Measurements from ENCODE around the gene ROR1. TPM values are rescaled to one million over a fixed set of nuclear protein-coding genes. Genes with fewer than 3 reads are reported as not detected.

Gene ROR1
- total and polyA plus RNA-seq, 2 of the 13 experiments (the other 11 are each of a cell fraction or from before 2014, with no cell fraction given) = 0.58 to 2.3 TPM

DNA sequence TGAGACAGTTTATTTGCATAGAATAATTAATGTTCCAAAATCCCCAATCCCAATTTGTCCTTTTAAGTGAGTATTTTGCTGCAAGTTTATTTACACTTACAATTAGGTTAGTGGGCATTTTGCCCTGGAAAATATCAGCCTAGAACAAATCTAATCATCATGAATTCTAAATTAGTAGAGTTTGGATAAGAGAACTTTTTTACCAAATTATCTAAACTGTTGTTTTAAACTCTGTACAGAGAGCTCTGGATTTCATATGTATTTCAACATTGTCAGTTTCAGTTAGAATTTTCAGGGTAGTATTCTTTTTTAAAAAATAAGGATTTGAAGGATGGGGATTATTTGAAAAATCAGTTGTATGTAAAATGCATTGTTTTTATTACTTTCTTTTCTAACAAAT is 401.8 kb downstream of the ROR1 start:
- CTCF ChIA-PET (ENCODE audit: low intra/inter-chr PET ratio, low total read pairs) = no interaction called here
- intact Hi-C loops (cut with micrococcal nuclease; ENCODE audit: unreplicated experiment) = no loop called here
- no TSS peak for BruUV-seq (replicated peaks)

More for the DNA sequence above, 401.8 kb downstream of the ROR1 start:
- FAIRE-seq = no peak
- H3K79me2 ChIP-seq (ENCODE audit: insufficient read depth, low read length) = no peaks in the 10 kb centered on the region
- no peaks in the 10 kb centered on the region for H3K9me3 ChIP-seq (ENCODE audit: low read length)
- H3K36me3 ChIP-seq (replicated peaks in 1 of 2; ENCODE audit: control insufficient read depth in 1 of 2, insufficient read depth in 2 of 2, low read length in 2 of 2) = no peaks in the 10 kb centered on the region
- no peak overlapping the region for H3K27ac ChIP-seq (ENCODE audit: extremely low read length, insufficient read depth, low read length)
- TF ChIP-seq HNF1B (CRISPR knock-in tag; IDR thresholded peaks at IDR 0.05) (no peak), ZNF496 (CRISPR knock-in tag; IDR thresholded peaks at IDR 0.05; ENCODE audit: insufficient replicate concordance) (no peak), SIN3A (IDR thresholded peaks at IDR 0.05; ENCODE audit: borderline replicate concordance, low read depth, low read length) (no peak), CHD2 (IDR thresholded peaks at IDR 0.05; ENCODE audit: low read depth, low read length) (no peak), PITX1 (CRISPR knock-in tag; IDR thresholded peaks at IDR 0.05) (no peak), GPN1 (CRISPR knock-in tag; IDR thresholded peaks at IDR 0.05; ENCODE audit: borderline replicate concordance) (no peak)
- TF ChIP-seq, protein P1, sequence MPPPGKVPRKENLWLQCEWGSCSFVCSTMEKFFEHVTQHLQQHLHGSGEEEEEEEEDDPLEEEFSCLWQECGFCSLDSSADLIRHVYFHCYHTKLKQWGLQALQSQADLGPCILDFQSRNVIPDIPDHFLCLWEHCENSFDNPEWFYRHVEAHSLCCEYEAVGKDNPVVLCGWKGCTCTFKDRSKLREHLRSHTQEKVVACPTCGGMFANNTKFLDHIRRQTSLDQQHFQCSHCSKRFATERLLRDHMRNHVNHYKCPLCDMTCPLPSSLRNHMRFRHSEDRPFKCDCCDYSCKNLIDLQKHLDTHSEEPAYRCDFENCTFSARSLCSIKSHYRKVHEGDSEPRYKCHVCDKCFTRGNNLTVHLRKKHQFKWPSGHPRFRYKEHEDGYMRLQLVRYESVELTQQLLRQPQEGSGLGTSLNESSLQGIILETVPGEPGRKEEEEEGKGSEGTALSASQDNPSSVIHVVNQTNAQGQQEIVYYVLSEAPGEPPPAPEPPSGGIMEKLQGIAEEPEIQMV (CRISPR knock-in tag; IDR thresholded peaks at IDR 0.05; ENCODE audit: low read depth) = no peak
- H4K20me1 ChIP-seq (ENCODE audit: insufficient read depth, low read length) = no peaks in the 10 kb centered on the region
- H3K4me1 ChIP-seq (ENCODE audit: insufficient read depth, low read length) = no peaks in the 10 kb centered on the region
- ATAC-seq = no peak
- no peak overlapping the region for H3K4me2 ChIP-seq (ENCODE audit: low read depth, low read length)
- no peak overlapping the region for H3K4me3 ChIP-seq (replicated peaks in 1 of 3; ENCODE audit: insufficient read depth in 1 of 3, low read depth in 2 of 3, low read length in 3 of 3)
- POLR2A ChIA-PET = no interaction called here
- no peak overlapping the region for H2AFZ ChIP-seq (ENCODE audit: low read length)
- in situ Hi-C loops (cut with HindIII; ENCODE audit: extremely low pct_ligation_motif_present, low pct_unique_long_range_greater_than_20kb) = no loop called here
- H3K27me3 ChIP-seq (ENCODE audit: control insufficient read depth in 1 of 2, insufficient read depth in 2 of 2, low read length in 2 of 2) = no peaks in the 10 kb centered on the region
- H3K9ac ChIP-seq (ENCODE audit: insufficient read depth, low read depth, low read length) = no peak overlapping the region
- no peak for DNase-seq (ENCODE audit: low spot score)

Measured in HepG2 (cell line).